ENCODE results near the gene MDC1.
A peak's percentile ranks its signal among the peaks of the same experiment; 100 is the strongest.
"Not testable (repeated sequence)": the region's sequence is repeated elsewhere in the genome, so short reads cannot be mapped to it uniquely, and the experiment has no call there.

The MDC1 gene

DNA sequence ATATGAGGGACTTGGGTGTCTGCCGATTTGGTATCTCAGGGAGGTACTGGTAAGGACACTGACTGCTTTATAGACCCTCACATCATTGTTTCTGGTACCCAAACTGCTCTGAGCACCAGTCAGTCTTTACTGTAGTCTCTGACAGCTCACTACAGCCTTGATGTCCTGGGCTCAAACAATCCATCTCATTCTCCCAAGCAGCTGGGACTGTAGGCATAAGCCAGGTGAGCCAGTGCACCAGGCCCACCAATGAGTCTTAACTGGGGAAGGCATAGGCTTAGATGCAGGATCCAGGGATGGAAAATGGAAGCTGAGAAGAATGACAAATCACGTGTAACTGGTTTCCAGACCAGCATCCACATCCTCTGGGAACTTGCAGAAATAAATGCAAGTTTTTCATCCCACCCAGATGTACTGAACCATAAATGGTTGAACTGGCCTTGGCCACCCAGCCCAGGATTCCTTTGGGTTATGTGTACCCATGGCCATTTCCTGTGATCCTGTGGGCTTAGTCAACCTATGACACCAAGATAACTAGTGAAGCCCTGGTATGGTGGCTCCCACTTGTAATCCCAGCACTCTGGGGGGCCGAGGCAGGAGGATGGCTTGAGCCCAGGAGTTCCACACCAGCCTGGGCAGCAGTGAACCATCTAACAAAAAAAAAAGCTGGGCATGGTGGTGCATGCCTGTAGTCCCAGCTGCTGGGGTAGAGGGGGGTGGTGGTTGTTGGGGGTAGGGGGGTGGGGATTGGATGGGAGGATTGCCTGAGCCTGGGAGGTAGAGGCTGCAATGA lies 8.8 kb upstream of the MDC1 start:
- TF ChIP-seq CTCF (IDR thresholded peaks at IDR 0.05; ENCODE audit: low read depth, low read length, missing control alignments), result no peak
- H3K4me3 ChIP-seq (ENCODE audit: low read depth, low read length), result no peak overlapping the region
- no peak for DNase-seq (ENCODE audit: low read depth)

DNA sequence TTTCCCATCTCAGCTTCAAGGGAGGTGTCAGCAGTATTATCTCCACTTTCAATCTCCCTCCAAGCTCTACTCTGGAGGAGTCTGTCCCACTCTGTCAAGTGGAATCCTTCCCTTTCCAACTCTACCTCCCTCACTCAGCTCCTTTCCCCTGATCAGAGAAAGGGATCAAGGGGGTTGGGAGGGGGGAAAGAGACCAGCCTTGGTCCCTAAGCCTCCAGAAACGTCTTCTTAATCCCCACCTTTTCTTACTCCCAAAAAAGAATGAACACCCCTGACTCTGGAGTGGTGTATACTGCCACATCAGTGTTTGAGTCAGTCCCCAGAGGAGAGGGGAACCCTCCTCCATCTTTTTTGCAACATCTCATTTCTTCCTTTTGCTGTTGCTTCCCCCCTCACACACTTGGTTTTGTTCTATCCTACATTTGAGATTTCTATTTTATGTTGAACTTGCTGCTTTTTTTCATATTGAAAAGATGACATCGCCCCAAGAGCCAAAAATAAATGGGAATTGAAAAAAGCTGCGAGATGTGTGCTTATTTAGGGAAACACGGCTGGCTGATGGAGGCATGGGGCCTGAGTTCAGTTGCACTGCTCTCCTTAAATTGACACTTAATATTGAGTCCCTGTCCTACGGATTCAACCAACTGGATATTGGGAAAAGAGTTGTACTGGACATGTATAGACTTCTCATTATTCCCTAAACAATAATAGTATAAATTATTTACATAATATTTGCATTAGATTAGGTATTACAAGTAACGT lies 8.0 kb upstream of the MDC1 start:
- H3K4me3 ChIP-seq (ENCODE audit: low read depth, low read length), result no peak overlapping the region
- TF ChIP-seq CTCF (IDR thresholded peaks at IDR 0.05; ENCODE audit: low read depth, low read length, missing control alignments), result no peak
- no peak for DNase-seq (ENCODE audit: low read depth)

GRCh38 chr6:30723843-30724741 lies 7.0 kb upstream of the MDC1 start:
- not testable (repeated sequence) for DNase-seq (ENCODE audit: low read depth)
- peak overlapping the region; percentile 9; the same call in 1 of the 2 replicates for H3K4me3 ChIP-seq (ENCODE audit: low read depth, low read length)

DNA sequence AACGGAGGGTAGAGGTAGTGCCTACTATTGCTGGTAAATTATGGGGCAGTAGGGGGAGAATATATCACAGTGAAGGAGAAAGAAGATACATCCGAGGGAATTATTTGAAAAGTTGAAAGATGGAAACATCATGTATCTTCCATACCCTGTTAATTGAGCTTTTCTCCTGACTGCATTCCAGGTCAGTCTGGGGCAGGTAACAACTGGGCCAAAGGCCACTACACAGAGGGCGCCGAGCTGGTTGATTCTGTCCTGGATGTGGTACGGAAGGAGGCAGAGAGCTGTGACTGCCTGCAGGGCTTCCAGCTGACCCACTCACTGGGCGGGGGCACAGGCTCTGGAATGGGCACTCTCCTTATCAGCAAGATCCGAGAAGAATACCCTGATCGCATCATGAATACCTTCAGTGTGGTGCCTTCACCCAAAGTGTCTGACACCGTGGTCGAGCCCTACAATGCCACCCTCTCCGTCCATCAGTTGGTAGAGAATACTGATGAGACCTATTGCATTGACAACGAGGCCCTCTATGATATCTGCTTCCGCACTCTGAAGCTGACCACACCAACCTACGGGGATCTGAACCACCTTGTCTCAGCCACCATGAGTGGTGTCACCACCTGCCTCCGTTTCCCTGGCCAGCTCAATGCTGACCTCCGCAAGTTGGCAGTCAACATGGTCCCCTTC lies 6.2 kb upstream of the MDC1 start:
- H3K4me3 ChIP-seq (ENCODE audit: low read depth, low read length), result peak overlapping the region; percentile 97
- not testable (repeated sequence) for DNase-seq (ENCODE audit: low read depth)

GRCh38 chr6:30722280-30723112 lies 5.4 kb upstream of the MDC1 start:
- peak overlapping the region; percentile 97 for H3K4me3 ChIP-seq (ENCODE audit: low read depth, low read length)
- DNase-seq (ENCODE audit: low read depth), result no peak
- peak; percentile 89 for TF ChIP-seq CTCF (IDR thresholded peaks at IDR 0.05; ENCODE audit: low read depth, low read length, missing control alignments)

DNA sequence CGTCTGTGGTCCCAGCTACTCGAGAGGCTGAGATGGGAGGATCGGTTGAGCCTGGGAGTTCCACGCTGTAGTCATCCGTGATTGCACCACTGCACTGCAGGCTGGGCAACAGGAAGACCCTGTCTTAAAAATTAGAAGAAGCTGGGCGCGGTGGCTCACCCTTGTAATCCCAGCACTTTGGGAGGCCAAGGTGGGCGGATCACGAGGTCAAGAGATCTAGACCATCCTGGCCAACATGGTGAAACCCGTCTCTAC lies 4.9 kb upstream of the MDC1 start:
- DNase-seq (ENCODE audit: low read depth), result not testable (repeated sequence)
- H3K4me3 ChIP-seq (ENCODE audit: low read depth, low read length), result peak overlapping the region; percentile 97

DNA sequence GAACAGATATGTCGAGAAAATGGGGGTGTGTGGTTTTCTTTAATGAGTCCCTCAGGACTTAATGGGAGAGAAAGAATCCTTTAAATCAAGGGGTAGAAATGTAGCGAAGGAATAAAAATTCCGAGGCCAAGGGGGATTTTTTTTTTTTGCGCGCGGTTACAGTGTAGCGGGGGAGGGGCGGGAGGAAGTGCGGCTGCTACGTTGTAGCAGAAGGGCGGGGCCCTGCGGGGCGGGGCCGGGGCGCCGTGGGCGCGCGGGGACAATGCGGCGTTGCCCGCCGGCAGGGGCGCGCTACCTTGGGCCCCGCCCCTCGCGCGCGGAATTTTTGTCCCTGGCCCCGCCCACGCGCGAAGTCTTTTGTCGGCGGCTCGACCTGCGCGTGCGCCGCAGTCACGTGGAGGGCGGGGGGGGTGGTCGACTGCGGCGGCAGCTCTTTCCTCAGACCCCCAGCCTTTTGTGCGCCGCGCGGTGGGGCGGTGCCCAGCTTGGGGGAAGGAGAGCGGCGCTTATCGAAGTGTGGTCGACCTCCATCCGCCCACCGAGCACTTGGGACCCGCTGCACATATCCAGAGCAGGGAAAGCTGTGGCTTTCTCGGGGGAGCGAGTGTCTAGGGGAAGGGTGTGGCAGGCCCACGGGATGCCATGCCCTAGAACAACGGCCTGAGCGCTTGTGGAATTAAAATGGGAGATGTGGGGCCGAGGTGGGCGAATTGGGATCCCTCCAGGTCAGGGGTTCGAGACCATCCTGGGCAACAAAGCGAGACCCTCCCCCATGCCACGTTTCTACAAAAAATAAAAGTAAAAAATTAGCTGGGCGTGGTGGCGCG lies 4.3 kb upstream of the MDC1 start:
- peak; percentile 45 for TF ChIP-seq CTCF (IDR thresholded peaks at IDR 0.05; ENCODE audit: low read depth, low read length, missing control alignments)
- H3K4me3 ChIP-seq (ENCODE audit: low read depth, low read length), result peak overlapping the region; percentile 97

More for the DNA sequence above, 4.3 kb upstream of the MDC1 start:
- DNase-seq (ENCODE audit: low read depth), result peak; percentile 67
